ENCODE data around the gene MFAP3L.

The MFAP3L gene

DNA sequence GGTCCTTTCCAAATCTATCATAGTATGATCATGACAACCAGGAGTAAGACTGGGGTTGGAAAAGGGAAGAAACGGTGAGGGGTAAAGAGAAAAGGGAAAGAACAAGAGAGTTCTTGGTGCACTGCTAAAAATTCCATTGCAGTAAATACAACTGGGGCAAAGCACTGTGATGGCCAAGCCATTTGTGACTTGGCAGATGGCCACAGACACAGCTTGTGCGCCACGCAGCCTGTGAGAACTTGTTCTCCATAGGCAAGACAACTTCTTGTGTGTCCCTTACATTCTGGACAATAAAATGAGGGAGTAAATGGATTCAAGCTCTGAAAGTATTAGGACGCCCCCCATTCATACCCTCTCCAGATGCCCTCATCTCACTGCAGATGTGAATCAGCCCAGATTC, 10.9 kb downstream of the MFAP3L start:
- DNase-seq: no peak

DNA sequence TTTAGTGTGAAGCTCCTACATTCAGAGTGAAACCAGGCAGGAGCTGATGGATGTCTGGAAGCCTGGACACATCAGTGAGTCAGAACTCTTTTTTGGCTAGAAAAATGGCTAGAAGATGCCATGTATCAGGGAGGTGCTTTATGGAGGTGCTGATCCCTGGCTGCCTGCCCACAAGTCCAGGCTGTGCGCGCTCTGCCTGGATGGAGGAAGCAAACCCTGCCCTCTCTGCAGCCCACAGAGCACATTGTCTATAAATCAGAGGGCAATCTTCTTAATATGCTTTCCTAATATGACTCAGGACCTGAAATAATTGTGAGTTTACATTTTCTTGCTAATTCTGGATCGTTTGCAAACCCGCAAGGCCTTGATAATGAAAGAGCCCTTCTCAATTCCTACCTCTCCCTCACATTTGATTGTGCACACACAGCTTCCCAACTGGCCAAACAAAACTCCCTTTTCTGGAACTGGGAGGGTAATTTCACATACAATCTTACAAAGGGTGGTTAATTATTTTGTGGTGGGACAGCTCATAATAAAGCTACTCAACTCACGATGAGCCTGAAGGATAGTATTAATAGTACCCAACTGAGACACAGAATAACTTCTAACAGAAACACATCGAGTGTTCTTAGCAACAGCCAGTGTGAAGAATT, 11.7 kb downstream of the MFAP3L start:
- no peak for DNase-seq

DNA sequence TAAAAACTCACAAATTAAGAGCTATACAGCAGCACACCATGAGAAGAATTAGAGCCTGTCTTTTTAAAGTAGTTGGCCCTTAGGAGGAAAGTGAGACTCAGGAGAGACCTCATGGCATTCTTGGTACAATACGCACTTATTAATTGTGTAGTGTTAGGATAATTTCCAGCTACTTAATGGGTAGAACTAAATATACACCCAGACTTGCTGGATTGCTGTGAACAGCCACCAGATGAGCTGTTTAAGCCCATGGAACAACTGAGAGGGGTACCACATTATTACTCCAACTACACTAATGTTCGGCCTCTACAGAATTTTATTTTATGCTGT, 13.6 kb downstream of the MFAP3L start:
- DNase-seq: no peak

DNA sequence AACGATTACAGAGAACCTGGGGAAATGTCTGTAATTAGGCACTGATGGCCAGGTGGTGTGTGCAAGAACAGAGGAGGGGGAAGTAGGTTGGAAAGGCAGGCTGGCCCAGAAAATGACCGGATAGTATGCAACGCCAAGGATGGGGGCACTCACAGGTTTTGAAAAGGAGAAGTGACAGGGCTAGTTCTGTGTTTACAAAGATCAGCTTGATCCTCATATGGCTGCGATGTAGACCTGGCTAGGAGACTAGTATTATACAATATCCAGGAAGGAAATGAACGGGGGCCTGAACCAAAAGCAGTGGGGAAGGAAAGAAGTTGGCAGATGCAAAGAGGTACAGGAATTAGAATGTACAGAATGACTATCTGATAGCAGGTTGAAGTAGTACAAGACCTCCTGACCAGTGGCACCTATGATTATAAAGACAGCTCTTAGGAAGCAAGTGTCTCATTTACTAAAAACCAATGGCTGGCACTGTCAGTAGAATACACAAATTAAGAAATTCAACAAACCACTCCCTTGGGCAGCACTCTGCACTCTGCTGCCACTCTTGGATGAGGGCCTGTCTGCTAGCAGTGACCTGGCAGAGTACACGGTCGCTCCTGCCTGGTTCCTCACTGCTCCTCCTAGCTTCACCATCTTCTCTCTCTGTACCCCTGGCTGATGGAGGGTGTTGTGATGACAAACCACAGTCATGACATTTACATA, 14.1 kb downstream of the MFAP3L start:
- DNase-seq: no peak

DNA sequence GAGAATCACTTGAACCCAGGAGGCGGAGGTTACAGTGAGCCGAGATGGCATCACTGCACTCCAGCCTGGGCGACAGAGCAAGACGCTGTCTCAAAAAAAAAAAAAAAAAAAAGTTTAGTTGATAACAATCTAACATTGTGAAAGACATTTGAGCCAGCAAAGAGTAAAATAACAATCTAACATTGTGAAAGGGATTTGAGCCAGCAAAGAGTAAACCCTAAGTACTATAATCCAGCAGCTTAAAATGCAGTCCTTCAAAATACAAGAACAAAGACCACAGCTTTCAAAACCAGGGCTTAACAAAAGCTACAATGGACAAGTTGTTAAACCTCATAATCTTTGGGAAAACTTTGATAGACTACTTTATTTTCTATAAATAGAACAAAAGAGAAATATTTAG, 16.9 kb downstream of the MFAP3L start:
- DNase-seq: no peak

DNA sequence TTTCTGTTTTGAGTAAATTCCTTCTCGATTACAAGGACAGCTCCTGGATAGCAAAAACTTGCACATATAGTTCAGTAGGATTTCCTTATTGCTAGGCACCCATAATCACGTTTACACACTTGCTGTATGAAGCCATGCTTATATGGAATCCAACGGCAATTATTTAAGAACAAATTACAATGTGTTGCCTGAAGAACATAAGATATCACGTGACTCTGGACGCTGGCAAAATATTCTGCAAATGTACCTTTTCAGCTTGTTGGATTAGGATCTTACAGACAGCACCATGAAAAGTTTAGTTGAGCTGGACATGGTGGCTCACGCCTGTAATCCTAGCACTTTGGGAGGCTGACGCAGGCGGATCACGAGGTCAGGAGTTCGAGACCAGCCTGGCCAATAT, 17.4 kb downstream of the MFAP3L start:
- no peak for DNase-seq

DNA sequence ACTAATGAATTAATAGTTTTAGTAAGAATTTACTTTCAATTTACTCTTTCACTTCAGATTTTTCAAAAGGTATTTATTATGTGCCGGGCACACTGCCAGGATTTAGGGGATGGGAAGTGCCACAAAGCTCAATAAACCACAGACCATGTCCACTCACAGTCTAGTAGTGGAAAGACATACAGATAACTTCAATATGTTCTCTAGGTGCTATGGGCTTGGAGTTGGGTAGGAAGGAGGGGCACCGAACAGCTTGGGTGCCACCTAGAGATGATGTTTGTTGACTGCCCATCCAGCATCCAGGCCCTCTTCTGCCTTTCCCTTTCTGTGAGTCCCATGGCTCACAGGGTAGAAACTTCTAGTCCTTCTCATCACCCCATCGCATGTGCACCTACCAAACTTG, 17.8 kb downstream of the MFAP3L start:
- DNase-seq: no peak

DNA sequence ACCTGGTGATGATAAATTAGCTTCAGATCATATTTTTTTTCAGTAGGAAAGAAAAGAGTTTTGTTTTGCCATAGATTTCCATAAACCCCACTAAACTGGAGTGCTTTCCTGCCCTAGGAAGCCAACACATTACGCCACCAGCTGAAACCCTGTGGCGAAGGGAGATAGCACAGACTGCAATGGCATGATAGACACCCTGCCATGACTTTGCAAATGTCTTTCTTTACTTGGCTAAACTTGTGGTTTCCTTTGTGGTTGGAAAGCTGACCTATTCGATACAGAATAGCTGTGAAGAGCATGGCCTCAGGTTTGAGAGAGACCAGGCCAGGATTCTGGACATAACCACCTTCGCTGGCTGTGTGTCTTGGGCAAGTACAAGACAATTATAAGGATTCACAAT, 19.1 kb downstream of the MFAP3L start:
- DNase-seq: no peak

DNA sequence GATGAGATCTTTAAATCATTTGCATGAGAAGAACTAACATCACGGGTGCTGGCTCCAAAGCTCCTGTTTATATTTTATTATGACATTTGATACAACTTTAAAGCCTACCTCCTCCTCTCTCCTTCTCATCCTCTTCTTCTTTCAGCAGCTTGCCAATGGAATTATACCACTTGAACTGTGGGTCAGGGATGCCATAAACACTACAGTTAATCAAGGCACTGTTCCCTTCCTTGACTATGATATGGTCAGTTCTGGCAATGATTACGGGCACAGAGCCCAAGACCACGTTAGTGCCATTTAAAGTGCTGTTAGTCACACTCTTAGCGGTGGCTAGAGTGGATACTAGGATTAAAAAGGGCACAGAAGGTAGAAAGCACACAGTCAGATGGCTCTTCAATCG, 20.7 kb downstream of the MFAP3L start:
- DNase-seq: no peak

DNA sequence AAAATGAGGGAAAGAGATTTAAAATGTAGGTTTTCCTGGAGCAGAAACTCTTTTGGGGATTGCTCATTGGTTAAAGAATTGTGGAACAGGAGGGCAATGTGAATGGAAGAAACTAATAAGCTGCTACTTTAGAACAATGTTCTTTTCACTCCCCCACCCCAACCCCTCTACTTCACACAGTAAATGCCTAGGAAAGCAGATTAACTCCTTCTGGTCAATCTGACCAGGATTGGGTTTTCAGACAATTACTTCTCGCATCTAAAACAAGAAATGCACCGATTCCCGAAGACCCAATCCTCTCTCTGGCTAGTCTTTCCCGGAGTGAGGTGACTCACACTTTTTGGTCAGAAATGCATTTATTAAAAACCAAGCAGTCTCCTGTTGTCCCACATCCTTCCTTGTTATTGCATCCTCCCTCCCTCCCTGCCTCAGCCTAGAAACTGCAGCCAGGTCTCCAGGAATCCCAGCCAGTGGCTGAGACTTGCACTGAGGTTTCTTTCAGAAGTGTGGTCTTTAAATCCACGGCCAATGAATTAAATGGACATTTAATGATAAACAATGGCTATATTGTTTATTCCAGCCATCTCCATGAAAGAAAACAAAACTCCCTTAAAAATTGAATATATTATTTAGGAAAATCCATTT, 21.4 kb downstream of the MFAP3L start:
- no peak for DNase-seq

DNA sequence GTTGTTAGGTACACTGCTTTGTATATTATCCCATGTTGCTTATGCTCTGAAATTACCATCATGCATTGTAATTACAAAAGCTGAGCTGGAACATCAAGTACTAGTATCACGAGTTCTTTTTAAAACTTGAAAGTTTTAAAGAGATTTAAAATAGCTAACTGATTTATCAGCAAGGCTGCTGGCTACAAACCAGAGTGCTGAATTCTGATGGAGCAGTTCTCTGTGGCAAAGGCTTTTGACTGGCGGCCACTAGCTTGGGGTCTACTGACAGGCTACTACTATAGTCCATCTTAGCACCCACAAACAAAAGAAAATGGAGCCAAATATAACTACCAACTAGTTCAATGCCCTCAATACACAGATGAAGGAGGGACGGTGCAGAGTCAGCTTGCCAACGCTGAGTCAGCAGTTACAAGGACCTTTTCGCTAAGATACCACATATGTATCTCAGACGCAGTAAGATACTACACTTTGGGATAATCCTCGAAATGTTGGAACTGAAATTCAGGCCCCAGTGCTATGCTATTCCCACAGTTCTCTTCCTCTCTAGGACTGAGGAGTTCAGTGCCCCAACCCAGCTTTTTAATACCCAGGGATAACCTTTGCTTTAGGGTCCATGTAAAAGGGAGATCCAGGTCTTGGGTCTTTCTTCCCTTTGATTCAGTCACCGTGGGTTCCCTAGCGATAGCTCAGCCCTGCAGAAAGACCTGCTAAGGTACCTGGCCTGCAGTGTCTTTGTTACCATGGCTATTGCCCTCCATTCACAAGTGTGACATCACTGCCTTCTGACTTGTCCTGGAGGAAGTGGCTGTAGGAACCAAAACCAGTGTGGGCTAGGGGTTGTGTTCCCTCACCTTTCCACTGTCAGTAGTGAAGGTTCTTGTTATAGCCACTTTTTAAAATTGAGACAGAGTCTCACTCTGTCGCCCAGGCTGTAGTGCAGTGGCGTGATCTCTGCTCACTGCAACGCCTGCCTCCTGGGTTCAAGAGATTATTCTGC, 22.8 kb downstream of the MFAP3L start:
- DNase-seq: no peak

DNA sequence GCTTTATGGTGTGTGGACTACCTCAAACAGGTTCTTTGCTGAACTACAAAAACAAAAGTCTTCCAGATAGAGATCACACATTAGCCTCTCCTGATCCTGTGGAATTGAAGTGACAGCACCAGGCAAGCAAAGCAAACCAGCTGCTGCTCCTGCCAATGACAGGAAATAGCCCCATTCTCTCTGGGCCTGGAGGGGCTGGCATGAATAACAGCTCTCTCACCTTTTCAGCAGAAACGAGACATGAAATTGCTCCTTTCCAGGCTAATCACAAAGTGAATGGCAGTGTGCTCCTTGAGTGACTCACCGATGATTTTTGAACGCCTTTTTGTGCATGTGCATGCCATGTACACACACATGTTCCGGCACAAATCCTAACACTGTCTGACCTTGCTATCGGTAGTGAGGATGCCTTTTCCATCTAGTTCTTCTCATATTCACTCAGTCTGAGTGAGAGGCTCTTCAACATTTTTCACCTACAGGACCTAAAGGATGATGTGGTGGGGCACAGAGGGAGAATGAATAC, 24.4 kb downstream of the MFAP3L start:
- DNase-seq: no peak

DNA sequence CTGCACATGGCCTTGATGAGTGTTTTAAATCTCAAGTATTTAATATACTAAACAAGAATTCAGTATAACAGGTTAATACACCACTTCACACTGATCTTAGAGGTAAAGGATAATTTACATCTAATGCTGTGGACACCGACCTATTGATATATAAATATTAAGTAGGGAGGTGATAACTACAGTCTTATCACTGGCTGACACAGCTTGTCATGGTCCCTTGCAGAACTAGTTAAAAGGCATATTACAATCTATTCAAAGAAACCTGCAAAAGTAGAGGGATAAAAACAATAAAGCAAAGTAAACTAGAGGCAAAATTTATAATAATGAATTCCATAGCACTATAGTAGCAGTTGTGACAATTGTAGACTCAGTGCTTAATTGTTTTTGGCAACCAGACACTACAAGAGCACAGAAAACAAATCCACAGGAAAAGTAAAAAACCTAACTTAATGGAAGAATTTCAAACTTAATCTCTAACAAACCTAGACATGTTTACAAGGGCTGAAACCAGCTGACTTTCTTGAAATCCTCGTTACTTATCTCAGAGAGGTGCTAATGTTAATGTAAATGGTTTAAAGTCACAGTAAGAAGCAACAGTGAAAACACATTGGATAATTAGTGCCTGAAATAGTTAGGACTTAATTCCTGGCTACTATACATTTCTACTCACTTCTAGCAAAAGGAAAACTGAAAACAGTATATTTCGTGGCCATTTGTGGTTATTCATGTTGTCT, 25.0 kb downstream of the MFAP3L start:
- DNase-seq: no peak

DNA sequence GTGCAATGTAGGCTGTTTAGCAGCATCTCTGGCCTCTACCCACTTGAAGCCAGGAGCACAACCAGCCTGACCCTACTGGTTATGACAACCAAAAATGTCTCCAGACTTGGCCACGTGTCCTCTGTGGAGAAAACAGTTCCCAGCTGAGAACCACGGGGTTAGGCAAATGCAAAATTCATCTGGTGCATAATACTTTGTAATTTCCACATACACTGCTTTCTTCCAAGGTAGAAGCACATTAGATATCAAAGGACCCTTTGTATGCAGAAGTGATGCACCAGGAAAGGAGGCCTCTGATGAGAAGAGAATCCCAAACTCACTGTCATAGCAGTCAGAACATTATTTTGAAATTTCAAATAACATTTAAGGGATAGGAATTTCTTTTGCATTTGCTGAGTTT, 26.3 kb downstream of the MFAP3L start:
- DNase-seq: no peak

DNA sequence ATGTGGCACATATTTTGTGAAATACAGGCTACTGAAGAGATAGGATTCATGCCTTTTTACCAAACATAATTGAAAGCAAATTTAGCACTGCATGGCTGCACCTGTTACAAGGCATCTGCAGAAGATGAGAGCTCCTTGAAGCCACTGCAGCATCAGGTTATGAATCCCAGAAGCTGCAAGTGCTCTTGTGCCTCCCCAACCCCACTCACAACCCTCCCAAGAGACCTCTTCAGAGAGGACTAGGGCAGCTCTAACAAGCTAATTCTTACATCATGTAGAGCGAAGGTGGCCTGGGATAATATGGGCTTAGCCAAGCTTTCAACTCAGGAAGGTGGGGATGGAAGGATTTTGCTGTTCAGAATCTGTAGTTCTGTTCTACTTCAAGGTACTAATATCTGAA, 27.2 kb downstream of the MFAP3L start:
- DNase-seq: no peak

DNA sequence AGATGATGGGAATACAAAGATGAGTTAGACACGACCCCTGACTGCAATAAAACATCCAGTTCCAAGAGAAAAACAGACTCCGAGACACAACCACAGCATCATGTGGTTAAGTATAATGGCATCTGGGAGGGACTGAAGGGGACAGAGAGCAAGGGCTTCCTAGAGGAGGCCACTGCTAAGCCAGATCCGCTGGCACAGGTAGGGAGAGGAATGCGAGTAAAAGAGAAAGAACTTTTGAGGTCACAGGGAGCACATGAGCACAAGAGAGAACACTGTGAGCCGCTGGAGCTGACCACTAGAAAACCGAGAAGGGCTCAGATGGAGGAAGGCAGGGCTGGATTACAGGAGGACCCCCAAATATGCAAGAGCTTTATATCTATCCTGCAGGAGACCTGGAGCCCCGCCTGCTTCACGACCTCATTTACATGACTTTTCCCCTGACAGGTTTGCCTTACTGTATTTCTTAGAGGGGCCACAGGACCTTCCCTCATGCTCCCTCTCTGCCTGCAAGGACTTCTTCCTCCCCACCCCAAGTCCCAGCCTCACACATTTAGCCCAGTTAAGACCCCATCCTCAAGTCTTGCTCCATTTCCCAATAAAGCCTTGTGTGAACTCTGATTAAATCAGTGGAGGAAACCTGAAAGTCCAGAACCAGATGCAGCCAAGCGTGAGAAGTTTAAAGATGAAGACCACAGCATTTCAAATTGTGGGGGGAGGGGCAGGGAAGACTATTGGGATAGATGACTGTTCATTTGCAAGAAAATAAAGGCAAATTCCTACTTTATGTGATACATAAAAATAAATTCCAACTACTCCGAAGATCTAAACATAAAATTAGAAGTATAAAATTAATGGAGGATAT, 29.6 kb downstream of the MFAP3L start:
- no peak for DNase-seq

DNA sequence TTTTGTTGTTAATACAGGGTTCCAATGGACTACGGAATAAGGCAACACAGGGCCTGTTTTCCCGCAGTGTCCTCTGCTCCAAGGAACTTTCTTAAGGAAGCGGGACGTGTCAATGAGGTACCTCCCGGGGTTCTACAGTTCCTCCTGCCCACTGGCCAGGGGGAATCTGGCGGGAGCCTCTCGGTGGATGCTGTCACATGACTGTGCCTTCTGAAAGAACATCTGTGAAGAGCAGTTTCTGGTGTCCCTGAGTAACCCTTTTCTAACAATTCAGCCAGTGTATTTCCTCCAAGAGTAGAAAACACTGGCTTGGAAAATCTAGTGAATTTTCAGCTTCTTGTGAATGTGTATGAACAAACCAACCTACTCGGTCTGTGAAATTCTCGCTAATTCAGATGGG, 32.7 kb downstream of the MFAP3L start:
- DNase-seq: no peak

DNA sequence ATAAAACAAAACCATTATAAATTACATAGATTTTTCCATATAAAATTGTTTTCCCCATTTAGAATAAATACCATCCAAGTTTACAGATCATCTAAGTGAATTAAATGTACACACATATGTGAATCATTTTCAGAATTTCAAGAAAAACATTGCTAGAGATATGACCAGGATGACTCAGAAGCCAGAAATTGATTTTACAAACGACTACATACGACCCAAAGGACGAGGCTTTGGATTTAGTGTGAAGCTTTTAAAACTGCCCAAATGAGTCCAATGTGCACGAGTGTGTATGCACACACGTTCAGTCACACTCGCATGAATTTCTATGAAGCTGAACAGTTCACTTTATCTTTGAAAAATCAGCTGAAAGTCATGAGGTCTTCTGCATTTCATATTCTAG, 37.9 kb downstream of the MFAP3L start:
- no peak for DNase-seq

DNA sequence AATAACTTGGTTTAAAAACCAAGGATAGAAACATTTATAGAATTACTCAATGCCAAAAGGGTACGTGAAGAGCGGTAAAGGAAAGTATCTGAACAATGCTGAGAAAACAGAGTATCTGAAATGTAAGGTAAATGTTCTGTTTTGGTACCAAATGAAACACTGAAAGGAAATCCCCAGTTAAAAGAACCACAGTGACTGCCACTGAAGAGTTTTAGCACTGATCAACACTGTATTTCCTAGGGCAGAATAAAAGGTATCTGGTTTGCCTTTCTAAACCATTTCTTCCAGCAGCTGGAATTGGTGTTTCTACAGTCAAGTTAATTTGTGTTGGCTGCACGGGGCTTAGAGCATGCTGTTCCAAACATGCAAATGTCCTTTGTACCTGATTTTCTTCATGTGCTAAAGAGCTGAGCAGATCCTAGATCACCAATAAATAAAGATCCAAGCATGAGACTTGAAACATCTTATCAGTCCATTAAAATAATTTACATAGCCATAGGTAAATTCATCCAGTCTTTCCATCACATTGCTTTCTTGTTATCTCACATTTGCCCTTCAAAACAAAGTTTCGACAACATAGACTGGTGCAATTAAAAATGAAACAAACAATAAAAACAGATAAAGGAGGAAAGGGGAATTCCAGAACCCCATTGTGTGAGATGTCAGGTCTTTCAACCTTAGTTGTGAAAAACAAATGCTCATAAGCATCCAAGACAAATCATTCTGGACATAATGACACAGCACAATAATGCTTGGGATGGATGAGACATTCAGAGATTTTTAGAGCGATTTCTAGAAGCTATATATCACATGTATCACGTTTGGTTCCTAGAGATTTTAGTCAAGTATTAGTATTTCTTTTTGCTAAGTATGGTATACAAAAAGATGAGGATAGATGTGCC, 38.6 kb downstream of the MFAP3L start:
- DNase-seq: no peak

DNA sequence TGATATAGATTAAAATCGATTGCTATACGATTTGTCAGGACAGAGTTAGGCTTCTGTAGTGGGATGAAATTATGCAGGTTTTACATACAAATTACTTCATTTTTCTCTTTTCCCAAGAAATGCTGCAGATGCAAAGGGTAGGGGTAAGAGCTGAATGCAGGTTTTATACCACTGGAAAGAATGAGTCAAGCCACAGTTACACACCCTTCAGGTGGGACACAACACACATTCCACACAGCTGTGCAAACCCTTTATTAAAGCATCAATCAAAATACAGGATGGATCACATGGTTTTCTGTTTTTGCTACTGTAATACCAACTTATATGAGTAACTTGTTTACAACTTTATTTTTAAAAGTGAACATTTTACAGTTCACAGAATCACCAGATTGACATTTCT, 39.8 kb downstream of the MFAP3L start:
- no peak for DNase-seq

Data from CD4-positive, alpha-beta T cell treated with Interleukin-1 beta for 1 hour (primary cell).